HG02970 (cell line): ENCODE measurements around the gene FSTL3.
"Not testable (repeated sequence)": the region's sequence is repeated elsewhere in the genome, so short reads cannot be mapped to it uniquely, and the experiment has no call there.

Experiments
- ATAC-seq: cut with Tn5 transposase; IDR thresholded peaks from one replicate; pipeline ENCODE4 v1.9.1; 2021; ENCODE audit warnings: mild to moderate bottlenecking, moderate library complexity, moderate number of reproducible peaks; ENCODE audit not compliant: unreplicated experiment, low FRiP score

The FSTL3 gene

DNA sequence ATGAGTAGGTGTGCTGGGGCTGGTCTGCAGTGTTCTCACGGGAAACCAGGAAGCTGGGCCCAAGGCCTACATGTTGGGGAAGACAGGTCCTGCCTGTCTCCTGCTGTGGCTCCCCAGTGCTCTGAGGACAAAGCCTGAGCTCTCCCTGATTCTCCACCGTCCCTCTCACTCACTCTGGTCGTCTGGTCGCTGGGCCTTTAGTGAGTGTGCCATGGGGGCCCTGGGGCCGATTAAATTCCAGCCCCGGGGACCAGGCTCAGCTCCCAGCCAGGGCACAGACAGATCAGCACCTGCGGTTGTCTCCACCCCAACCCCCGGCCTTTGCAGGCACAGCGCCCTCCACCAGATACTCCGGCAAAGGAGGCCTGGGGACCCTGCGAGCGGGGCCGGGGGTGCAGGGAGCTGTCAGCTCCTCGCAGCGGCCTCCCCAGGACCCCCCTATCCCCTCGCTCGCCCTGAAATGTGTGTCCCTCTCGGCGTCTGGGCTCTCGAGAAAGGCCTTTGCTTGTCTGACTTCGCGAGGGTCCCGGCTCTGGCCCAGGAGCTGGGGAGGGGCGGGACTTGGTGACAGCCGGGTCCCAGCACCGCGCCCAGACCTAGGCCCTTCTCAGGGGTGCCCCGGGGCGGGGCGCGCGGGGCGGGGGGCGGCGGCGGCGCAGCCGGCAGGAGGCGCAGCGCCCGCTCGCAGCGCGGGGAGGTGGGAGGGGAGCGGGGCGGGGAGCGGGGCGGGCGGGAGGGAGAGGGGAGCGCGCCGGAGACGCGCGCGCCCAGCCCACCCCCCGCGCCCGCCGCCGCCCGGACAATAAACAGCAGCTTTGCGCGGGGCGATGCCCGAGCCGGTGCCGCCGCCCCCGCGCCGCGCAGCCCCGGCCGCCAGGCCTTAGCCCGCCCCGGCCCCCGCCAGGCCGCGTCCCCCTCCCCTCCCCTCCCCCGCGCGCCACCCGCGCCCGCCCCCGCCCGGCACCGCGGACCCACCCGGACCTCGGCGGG, 32.3 kb downstream of the FSTL3 start, which contains the start of gene PALM:
Gene PALM (plus strand): TSS at position 782 of the 990 bp plus-strand sequence. CDS start 212 bp downstream, outside the sequence.
- no peak for ATAC-seq

DNA sequence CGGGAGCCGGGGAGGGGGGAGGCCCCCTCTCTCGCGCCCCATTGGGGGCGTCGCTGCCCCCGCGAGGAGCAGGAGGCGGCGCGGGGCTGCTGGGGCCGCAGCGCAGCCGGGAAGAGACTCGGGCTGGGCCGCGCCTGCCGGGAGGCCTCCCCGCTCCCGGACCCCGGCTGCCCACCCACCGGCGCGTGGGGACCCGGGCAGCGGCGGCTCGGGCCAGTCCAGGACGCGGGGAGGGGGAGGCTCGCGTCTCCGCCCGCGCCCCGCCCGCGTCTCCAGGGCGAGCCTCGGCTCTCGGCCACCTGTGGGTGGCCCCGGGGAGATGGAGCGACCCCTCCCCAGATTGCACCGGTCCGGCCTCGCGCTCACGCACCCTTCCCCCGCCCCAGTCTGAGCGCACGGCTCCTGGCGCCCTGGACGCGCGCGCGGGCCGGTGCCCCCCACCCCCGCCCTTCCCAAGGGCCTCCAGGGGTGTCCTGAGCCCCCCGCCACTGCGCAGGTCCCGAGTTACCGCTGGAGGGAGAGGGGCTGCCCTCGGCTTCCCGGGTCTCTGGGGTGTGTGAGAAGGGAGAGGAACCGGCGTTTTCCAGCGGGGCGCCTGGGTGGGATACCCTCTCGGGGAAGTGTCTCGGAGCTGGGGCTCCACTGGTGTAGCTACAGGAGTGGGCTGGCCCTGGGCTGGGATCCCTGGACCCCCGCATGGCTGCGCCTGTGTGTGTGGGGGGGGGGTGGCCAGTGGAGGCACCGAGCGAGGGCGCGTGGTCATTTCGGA, 33.2 kb downstream of the FSTL3 start:
- ATAC-seq, result no peak

DNA sequence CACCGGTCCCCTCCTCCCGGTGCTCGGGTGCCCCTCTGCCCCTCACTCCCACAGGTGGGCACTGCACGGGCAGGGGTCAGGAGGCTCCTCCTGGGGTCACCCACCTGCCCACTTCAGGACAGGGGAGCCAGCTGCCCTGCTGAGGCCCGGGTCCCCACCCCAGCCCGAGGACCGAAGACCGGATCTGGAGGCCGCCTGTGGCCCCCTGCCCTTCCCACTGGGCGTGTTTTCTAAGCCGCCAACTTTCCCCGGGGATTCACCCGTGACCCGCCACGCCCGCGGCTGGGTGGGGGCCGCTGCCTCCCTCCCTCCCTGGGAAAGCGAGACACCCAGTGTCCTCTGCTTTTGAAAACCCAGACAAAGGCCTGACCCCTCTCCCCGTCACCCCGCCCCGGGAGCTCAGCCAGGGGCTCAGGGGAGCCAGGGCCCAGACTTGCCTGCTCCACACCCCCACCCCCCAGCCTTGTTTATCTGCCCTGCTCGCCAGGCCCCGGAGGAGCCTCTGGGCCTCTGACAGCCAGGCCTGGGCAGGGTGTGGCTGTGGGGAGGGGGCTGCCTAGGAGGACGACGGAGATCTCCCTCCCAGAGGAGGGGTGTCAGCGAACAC, 33.9 kb downstream of the FSTL3 start:
- ATAC-seq, result no peak

GRCh38 chr19:710767-711166, 34.6 kb downstream of the FSTL3 start:
- no peak for ATAC-seq

DNA sequence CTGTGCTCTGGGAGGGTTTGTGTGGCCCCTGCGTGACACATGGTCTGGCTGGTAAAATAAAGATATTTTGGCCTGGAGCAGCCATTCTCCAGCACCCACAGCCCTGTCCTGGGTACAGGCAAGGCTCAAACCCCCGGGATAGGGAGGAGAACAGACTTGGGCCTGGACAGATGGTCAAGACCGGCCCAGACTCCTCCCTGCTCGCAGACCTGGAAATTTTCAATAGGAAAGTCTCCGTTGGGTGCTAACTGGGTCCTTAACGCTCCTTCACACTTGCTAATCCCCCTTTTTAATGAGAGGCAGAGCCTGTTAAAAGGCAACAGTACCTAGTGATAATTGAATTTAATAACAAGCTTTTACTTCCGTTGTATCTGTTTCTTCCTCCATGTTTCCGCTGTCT, 35.1 kb downstream of the FSTL3 start:
- no peak for ATAC-seq

GRCh38 chr19:715347-715746, 39.2 kb downstream of the FSTL3 start:
- ATAC-seq, result no peak

DNA sequence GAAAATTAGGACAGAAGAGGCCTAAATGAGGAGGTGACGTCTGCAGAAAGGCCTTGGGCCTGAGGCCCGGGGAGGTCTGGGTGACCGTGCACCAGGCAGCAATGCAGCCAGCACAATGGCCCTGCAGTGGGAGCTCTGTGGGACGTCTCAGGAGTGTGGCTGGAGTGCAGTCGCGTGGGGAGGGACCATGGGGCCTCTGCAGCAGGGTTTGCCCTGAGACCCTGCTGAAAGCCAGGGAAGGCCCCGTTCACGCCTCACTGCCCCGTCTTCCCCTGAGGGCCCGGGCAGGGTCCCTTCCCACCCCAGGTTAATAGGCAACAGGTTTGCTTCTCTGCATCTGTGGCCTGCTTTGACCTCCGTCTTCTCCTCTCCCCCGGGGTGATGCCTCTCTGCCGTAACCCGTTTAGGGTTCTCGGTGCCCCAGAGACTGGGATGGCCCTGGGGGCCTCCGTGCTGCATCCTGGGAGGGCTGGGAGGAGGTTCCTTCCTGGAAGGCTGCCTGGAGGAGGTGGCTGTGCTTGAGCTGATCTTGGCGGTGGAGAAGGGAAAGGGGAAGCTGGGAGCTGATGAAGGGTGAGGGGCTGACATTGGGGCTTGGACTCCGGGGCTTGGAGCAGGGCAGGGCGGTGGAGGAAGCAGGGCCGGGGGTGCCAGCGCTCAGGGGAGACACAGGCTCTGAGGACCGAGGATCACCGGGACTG, 42.2 kb downstream of the FSTL3 start:
- no peak for ATAC-seq

DNA sequence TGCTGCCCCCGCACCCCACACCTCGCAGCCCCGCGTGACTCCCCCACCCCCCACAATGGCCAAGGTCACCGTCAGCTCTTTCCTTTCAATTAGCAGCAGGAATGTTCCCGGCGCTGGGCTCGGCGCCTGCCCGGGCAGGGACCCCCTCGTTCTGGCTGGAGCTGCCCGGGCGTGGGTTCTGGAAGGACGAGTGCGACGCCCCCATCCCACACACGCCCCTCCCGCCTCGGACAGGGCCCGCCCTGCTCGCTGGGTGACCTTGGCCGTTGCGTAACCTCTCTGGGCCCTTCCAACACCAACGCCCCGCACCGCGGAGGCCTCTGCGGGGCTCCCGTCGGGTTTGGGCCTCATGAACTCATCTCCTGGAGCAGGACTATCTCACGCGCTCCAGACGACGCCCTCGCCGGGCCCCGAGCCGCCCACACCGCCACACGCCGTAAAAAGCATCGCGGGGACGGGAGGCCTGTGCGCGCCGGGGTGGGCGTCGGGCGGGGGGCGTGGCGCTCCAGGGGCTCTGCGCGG, 42.9 kb downstream of the FSTL3 start:
- no peak for ATAC-seq

- no peak for ATAC-seq
Measured at GRCh38 chr19:719636-720344, 43.6 kb downstream of the FSTL3 start.

DNA sequence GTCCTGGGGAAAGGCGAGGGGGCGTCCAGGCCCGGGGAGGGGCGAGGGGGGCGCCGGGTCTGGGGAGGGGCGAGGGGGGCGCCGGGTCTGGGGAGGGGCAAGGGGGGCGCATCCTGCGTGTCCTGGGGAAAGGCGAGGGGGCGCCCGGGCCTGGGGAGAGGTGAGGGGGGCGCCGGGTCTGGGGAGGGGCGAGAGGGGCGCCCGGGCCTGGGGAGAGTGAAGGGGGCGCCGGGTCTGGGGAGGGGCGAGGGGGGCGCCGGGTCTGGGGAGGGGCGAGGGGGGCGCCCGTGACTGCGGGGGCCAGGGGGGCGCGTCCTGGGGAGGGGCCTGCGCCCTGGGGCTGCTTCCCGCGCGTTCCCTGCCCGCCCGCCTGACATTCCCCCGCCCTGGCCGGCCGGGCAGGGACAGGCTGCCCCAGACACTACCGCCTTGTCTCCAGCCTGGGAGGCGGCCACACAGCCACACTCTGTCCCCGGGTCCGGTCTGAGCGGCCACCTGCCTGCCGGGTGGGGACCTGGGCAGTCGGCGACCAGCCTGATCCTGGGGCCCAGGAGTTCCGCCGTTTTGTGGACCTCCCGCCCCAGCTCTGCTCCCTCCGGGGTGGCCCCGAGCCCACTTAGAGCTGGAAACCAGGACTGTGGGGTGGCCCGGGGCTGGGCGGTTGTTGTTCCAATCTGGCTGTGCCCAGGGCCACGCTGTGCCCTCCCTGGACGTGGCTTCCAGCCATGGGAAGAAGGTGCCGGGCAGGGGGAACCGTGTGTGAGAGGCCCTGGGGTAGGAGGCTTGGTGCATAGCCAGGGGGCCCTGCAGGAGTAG, 44.4 kb downstream of the FSTL3 start:
- ATAC-seq, result no peak

- ATAC-seq, result no peak
Measured at GRCh38 chr19:722553-723101, 46.4 kb downstream of the FSTL3 start.

GRCh38 chr19:723247-723646, 47.1 kb downstream of the FSTL3 start:
- ATAC-seq, result no peak

DNA sequence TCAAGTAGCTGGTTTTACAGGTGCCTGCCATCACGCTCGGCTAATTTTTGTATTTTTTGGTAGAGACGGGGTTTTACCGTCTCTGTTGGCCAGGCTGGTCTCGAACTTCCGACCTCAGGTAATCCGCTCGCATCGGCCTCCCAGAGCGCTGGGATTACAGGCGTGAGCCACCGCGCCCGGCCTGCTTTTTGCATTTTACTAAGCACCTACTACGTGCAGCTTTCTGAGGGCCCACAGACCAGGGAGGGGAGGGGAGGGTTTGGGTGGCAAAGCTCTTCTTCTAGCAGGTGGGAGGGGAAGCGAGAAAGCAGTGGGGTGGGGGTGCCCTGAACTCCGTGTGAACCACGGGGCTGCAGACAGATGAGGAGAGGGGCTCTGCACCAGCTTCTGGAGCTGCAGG, 47.5 kb downstream of the FSTL3 start:
- no peak for ATAC-seq

DNA sequence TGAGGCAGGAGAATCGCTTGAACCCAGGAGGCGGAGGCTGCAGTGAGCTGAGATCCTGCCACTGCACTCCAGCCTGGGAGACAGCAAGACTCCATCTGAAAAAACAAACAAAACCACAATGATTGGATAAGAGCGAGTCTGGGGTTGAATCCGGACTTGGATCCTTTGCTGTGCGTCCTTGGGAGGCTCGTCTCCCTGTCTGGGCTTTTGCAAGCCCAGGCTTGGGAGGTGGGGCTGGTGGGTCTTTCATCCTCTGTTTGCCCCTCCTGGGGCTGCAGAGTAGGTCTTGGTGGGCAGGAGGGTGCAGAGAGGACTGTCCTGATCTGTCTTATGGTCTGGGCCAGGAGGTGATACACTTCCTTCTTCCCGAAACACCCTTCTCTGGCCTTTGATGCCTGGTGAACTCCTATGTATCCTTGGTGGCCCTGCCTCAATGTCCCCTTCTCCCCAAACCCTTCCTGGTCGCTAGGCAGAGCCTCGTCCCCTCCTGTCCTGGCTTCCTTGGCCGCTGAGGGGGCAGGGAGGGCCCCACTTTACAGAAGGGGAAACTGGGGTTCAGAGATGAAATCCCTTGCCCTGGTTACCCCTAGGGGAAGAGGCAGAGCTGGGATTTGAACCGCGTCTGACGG, 49.4 kb downstream of the FSTL3 start:
- ATAC-seq, result no peak

- no peak for ATAC-seq
Measured at GRCh38 chr19:726993-727956, 51.1 kb downstream of the FSTL3 start.

DNA sequence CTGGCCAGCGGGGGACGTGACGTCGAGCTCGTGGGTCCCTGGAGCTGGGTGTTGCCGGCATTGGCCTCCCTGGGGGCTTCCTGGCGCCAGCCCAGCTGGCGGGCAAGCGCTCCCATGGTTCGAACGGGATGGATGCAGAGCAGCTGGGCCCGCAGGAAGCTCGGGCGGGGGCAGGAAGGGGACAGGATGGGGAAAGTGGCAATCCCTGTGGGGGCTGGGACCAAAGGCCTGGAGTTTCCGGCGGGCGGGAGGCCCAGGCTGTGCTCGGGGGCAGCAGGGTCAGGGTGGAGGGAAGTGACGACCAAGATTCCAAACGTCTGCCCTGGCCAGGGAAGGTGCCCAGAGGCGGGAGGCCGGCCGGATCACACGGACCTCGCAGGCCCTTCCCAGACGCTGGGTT, 51.8 kb downstream of the FSTL3 start:
- no peak for ATAC-seq

DNA sequence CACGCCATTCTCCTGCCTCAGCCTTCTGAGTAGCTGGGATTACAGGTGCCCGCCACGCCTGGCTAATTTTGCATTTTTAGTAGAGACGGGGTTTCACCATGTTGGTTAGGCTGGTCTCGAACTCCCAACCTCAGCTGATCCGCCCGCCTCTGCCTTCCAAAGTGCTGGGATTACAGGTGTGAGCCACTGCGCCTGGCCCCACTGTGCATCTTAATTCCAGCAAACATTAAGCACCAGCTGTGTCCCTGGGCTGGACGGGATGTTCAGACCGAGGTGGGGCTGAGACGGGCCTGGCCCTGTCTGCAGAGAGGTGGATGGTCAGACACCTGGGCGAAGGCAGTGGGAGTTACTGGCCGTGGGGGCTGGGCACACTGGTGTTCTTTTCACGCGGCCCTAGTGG, 53.4 kb downstream of the FSTL3 start:
- ATAC-seq, result not testable (repeated sequence)
